AG04449 (cell line): Measurements from ENCODE around the gene TLCD1.

Source experiments
- CTCF ChIA-PET: fragments of 350-600 bp; formaldehyde crosslinking; extraction: SDS; loops from one replicate; lab custom pipeline; 2021; ENCODE audit warnings: antibody characterized with exemption; lab: Yijun Ruan, JAX
- POLR2A ChIA-PET: fragments of 400-600, 350-600 bp; formaldehyde crosslinking; extraction: SDS; loops from one replicate; lab custom pipeline; 2020; ENCODE audit warnings: antibody characterized with exemption, inconsistent platforms; lab: Yijun Ruan, JAX
- DNase-seq: peaks from one replicate; pipeline ENCODE4 v3.0.0-alpha.2; 2010; ENCODE audit warnings: low read depth, low spot score
- H3K4me3 ChIP-seq: 2 replicates; pipeline ENCODE4 v1.5.1; 2011; ENCODE audit warnings: low read depth, mild to moderate bottlenecking, control low read depth, low read length
- TF ChIP-seq, protein P1 (sequence below): IDR thresholded peaks from one replicate; pipeline ENCODE4 v1.5.1; 2011; ENCODE audit warnings: mild to moderate bottlenecking, moderate library complexity, low read length, control low read depth, inconsistent platforms; ENCODE audit not compliant: insufficient read depth; ENCODE audit errors: missing control alignments

Gene TLCD1

DNA sequence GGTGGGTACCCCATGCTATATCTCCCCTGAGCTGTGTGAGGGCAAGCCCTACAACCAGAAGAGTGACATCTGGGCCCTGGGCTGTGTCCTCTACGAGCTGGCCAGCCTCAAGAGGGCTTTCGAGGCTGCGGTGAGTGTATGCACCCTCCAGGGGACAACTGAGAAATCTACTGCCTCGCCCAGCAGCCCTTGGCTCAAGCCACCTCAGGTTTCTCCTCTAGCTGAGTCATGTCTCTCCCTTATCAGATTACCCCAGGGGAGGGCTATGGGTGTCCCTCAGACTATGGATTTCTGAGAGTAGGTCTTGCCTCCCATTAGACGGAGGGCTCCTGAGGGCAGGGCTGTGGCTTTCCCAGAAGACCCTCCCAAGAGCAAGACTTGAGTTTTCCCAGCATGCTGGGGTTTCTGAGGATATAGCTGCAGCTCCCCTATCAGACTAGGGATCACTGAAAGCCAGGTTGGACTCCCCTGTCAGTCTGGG lies 9.2 kb upstream of the TLCD1 start:
- TF ChIP-seq, protein P1, sequence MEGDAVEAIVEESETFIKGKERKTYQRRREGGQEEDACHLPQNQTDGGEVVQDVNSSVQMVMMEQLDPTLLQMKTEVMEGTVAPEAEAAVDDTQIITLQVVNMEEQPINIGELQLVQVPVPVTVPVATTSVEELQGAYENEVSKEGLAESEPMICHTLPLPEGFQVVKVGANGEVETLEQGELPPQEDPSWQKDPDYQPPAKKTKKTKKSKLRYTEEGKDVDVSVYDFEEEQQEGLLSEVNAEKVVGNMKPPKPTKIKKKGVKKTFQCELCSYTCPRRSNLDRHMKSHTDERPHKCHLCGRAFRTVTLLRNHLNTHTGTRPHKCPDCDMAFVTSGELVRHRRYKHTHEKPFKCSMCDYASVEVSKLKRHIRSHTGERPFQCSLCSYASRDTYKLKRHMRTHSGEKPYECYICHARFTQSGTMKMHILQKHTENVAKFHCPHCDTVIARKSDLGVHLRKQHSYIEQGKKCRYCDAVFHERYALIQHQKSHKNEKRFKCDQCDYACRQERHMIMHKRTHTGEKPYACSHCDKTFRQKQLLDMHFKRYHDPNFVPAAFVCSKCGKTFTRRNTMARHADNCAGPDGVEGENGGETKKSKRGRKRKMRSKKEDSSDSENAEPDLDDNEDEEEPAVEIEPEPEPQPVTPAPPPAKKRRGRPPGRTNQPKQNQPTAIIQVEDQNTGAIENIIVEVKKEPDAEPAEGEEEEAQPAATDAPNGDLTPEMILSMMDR: no peak
- H3K4me3 ChIP-seq: no peak overlapping the region
- no peak for DNase-seq
- CTCF ChIA-PET: interaction anchor here (1.0 to 17.0 kb wide), 4 partner anchors 8 to 218 kb away, joined by 6 to 603 read pairs (median 6); partner anchors contain the start of gene TRAF4
- POLR2A ChIA-PET: interaction anchor here (0.8 to 1.4 kb wide), 3 partner anchors 8 to 16 kb away, joined by 3 to 5 read pairs (median 4); partner anchors contain the start of genes RPL23A and TRAF4

DNA sequence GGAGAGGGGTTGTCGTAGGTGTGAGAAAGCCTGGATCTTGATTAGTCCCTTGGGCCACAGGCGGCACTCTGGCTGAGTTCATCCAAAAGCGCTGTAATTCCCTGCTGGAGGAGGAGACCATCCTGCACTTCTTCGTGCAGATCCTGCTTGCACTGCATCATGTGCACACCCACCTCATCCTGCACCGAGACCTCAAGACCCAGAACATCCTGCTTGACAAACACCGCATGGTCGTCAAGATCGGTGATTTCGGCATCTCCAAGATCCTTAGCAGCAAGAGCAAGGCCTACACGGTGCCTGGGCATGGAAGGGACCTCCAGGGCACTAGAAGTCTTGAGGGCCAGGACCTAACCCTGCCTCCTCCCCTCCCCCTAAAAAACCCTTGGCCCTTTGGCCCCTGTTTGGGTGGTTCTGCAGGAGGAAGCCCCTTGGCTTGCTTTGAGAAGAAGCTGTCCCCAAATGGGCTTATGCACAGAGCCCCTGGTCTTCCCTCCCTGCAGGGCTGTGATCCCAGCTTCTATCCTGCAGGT lies 8.7 kb upstream of the TLCD1 start:
- H3K4me3 ChIP-seq: no peak overlapping the region
- no peak for DNase-seq
- POLR2A ChIA-PET: interaction anchor here (0.8 to 1.4 kb wide), 3 partner anchors 8 to 15 kb away, joined by 3 to 5 read pairs (median 4); partner anchors contain the start of genes RPL23A and TRAF4
- TF ChIP-seq, protein P1: no peak
- CTCF ChIA-PET: interaction anchor here (1.0 to 17.0 kb wide), 4 partner anchors 8 to 219 kb away, joined by 6 to 603 read pairs (median 6); partner anchors contain the start of gene TRAF4

DNA sequence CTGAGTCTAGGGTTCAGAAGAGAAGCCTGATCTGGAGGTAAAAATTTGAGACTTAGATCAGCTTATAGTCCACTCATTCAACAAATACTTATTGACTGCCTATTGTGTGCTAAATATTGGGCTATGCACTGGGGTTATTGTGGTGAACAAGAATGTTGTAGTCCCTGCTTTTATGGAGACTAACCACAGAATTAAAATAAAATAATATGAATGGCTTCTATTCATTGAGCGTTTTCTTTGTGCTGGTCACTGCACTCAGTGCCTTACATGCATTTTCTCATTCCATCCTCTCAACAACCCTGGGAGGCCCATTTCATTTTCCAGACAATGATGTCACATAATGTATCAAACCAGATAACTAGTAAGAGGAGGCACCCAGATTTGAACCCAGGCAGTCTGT lies 7.3 kb upstream of the TLCD1 start:
- POLR2A ChIA-PET: no interaction called here
- TF ChIP-seq, protein P1: no peak
- H3K4me3 ChIP-seq: no peak overlapping the region
- no peak for DNase-seq
- CTCF ChIA-PET: interaction anchor here (1.3 to 17.0 kb wide), 2 partner anchors 14 to 220 kb away, joined by 5 to 603 read pairs; partner anchors contain the start of gene TRAF4

DNA sequence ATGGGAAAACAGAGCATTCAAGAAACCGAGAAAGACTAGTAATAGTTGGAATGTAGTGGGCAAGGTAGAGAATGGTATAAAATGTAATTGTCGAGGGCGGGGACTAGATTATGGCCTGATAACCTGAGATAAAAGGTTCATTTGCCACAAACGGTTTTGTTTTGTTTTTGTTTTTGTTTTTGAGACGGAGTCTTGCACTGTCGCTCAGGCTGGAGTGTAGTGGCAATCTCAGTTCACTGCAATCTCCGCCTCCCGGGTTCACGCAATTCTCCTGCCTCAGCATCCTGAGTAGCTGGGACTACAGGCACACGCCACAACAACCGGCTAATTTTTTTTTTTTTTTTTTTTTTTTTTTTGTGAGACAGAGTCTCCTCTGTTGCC lies 3.9 kb upstream of the TLCD1 start:
- H3K4me3 ChIP-seq: no peak overlapping the region
- TF ChIP-seq, protein P1: no peak
- no peak for DNase-seq
- ChIA-PET POLR2A (interaction anchor here (2.5 to 5.4 kb wide), 2 partner anchors 10 to 16 kb away, joined by 18 to 174 read pairs; partner anchors contain the start of genes RPL23A and TRAF4), CTCF (interaction anchor here (1.3 to 17.0 kb wide), 5 partner anchors 18 to 224 kb away, joined by 7 to 603 read pairs (median 80); partner anchors contain the start of genes PHF12 and TRAF4)

DNA sequence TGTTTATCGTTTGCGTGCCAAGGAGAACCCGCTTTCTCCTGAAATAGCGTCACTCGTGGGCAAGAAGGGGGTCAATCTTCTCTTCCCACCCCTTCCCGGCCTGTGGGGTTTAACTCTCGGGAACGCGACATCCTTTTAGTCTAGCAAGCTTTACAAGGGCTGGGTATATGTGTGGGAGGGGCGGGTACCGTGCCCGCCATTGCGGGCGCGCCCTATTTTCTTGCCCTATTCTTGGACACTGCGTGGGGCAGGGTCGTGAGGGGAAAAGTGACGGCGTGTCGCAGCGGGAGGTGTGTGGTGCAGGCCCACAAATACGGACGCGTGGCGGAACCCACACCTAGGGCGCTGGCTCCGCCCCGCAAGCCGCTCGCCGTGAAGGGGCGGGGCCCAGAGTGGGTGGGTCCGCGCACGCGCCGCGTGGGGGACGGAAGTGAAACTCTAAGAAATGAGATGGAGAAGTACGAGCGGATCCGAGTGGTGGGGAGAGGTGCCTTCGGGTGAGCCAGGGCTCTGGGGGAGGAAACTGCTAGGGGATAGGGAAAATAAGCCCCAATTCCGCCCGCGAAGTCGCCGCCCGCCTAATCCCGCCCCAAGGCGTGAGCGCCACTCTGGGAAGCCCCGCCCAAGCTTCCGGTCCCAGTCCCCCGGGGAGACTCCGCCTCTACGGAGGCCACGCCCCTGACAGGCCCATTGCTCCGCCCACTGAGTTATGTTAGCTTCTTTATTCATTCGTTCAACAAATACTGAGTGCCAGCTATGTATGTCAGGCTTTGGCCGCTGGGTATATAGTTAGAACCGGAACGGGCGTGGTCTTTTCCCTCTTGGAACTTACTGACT lies 2.5 kb upstream of the TLCD1 start, which contains the start of gene NEK8:
NEK8 (plus strand) TSS at position 425 of the 837 bp plus-strand sequence; CDS start at position 451, 26 bp downstream.
- no peak for DNase-seq
- POLR2A ChIA-PET: interaction anchor here (1.2 to 5.4 kb wide), 4 partner anchors 9 to 222 kb away, joined by 3 to 174 read pairs (median 14); partner anchors contain the start of genes PHF12, RPL23A and TRAF4
- TF ChIP-seq, protein P1: no peak
- peak within 1 kb of the TSS; percentile 93 for H3K4me3 ChIP-seq
- CTCF ChIA-PET: interaction anchor here (0.8 to 17.0 kb wide), 25 partner anchors 9 to 412 kb away, joined by 3 to 603 read pairs (median 13); partner anchors contain the start of genes DHRS13, PHF12, RPL23A and TRAF4
